Choroid plexus epithelial cell (primary cell): ENCODE data around the gene POGZ.
"Not testable (repeated sequence)": the region's sequence is repeated elsewhere in the genome, so short reads cannot be mapped to it uniquely, and the experiment has no call there.

Experiments
- DNase-seq: peaks from one replicate; pipeline ENCODE4 v3.0.0-alpha.2; 2010; ENCODE audit warnings: low read depth
- H3K4me3 ChIP-seq: 2 replicates; pipeline ENCODE4 v1.5.1; 2011; ENCODE audit warnings: low read depth, mild to moderate bottlenecking, control low read depth, low read length, moderate library complexity
- TF ChIP-seq, protein P1 (sequence below): conservative IDR thresholded peaks from 2 replicates; pipeline ENCODE4 v1.5.1; 2011; ENCODE audit warnings: low read depth, mild to moderate bottlenecking, control low read depth, inconsistent platforms, low read length, moderate library complexity

Gene POGZ

DNA sequence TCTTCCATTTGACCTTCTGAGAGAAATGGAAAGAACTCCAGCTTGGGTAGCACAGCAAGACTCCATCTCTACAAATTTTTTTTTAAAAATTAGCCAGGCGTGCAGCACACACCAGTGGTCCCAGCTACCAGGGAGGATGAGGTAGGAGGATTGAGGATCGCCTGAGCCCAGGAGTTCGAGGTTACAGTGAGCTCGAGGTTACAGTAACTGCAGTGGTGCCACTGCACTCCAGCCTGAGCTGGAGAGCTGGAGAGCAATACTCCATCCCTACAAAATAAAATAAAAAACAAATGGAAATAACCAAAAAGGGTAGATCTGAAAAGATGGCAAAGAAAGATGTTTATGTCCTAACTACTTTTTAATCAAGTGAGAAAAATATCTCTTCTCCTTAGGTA, 14.5 kb downstream of the POGZ start:
- TF ChIP-seq, protein P1, sequence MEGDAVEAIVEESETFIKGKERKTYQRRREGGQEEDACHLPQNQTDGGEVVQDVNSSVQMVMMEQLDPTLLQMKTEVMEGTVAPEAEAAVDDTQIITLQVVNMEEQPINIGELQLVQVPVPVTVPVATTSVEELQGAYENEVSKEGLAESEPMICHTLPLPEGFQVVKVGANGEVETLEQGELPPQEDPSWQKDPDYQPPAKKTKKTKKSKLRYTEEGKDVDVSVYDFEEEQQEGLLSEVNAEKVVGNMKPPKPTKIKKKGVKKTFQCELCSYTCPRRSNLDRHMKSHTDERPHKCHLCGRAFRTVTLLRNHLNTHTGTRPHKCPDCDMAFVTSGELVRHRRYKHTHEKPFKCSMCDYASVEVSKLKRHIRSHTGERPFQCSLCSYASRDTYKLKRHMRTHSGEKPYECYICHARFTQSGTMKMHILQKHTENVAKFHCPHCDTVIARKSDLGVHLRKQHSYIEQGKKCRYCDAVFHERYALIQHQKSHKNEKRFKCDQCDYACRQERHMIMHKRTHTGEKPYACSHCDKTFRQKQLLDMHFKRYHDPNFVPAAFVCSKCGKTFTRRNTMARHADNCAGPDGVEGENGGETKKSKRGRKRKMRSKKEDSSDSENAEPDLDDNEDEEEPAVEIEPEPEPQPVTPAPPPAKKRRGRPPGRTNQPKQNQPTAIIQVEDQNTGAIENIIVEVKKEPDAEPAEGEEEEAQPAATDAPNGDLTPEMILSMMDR, result no peak
- DNase-seq, result no peak

DNA sequence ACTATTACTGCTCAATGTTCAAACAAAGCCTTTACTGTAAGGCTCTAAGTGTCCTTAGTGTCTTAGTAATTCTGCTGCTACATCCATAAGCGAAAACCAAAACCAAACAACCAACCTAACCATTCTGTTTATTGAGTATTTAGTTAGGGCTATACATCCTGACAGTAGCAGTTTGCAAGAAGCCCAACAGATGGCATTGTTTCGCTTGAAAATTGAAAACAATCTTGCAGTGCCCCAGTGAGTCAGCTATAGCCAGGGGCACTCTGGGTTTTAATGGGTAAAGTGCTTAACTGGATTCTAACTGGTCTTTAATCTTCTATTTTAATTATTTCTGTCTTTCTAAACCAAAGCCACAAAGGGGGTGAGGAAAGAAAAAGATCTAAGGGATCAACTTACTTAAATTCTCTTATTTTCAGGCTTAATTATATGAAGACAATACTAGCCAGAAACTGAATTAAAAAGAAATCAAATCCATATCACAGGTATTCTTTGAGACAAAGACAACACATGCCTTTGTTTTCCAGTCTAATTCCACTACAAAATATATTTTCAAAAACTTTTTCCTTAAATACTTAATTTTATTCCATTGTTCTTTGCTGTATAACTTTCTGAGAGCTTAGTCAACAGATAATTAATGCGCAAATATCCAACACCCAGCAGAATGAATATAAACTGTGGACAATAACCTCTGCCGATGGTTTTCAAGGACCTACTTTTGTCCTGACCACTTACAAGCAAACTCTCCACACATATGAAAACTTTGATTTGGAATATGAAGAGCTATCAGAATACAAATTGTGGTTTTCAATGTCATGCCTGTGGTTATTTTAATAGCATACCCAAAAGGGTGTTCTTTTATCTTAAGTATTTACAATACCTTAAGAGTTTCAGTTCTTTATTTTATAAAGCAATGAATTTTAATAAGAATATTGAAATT, 15.2 kb downstream of the POGZ start:
- peak; percentile 93 for DNase-seq
- TF ChIP-seq, protein P1, result peak; percentile 79
- H3K4me3 ChIP-seq, result no peak overlapping the region

More for the DNA sequence above, 14.5 kb downstream of the POGZ start:
- H3K4me3 ChIP-seq, result no peak overlapping the region

DNA sequence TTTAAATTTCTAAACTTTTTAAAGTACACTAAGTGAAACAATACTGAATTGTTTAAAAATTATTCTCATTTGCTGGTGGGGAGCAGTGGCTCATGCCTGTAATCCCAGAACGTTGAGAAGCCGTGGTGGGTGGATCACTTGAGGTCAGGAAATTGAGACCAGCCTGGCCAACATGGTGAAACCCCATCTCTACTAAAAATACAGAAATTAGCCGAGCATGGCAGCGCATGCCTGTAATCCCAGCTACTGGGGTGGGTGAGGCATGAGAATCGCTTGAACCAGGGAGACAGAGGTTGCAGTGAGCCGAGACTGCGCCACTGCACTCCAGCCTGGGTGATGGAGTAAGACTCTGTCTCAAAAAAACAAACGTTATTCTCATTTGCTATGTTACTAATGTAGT, 21.9 kb downstream of the POGZ start:
- DNase-seq, H3K4me3 ChIP-seq: not testable (repeated sequence)

DNA sequence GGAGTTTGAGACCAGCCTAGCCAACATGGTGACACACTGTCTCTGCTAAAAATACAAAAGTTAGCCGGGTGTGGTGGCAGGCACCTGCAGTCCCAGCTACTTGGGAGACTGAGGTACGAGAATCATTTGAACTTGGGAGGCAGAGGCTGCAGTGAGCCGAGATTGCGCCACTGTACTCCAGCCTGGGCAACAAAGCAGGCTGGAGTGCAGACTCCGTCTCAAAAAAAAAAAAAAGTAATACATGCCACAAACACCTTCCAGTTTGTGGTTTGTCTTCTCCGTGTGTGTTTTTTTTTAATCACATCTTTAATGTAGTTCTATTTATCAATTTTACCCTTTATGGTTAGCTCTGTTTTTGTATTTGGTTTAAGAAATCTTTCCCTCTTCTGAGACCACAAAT, 22.3 kb downstream of the POGZ start:
- DNase-seq, result no peak
- no peak overlapping the region for H3K4me3 ChIP-seq
- TF ChIP-seq, protein P1, result no peak

GRCh38 chr1:151435174-151435573, 24.1 kb downstream of the POGZ start:
- no peak overlapping the region for H3K4me3 ChIP-seq
- TF ChIP-seq, protein P1, result no peak
- DNase-seq, result no peak

DNA sequence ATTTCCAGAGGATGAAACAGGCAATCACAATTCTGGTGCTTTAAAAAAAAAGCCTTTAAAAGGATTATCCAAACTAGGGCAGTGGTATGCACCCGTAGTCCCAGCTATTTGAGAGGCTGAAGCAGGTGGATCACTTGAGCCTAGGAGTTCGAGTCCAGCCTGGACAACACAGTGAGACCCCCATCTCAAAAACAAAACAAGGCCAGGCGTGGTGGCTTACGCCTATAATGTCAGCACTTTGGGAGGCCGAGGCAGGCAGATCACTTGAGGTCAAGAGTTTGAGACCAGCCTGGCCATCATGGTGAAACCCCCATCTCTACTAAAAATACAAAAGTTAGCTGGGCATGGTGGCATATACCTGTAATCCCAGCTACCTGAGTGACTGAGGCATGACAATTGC, 25.5 kb downstream of the POGZ start:
- not testable (repeated sequence) for H3K4me3 ChIP-seq, DNase-seq

GRCh38 chr1:151428068-151428467, 31.2 kb downstream of the POGZ start:
- H3K4me3 ChIP-seq, result no peak overlapping the region
- no peak for DNase-seq
- TF ChIP-seq, protein P1, result no peak

GRCh38 chr1:151425103-151425502, 34.2 kb downstream of the POGZ start:
- peak; percentile 32 for DNase-seq
- no peak overlapping the region for H3K4me3 ChIP-seq
- TF ChIP-seq, protein P1, result no peak
